H1 (cell line): ENCODE measurements around the gene PCDHA7. TPM values are rescaled to one million over a fixed set of nuclear protein-coding genes. Genes with fewer than 3 reads are reported as not detected.

Source experiments
- CTCF ChIA-PET: fragments of 300-600 bp; sonication (Branson Sonifier 250); formaldehyde crosslinking; loops from one replicate; lab custom pipeline; 2021; ENCODE audit not compliant: partially characterized antibody; lab: Charles Lee
- POLR2A ChIA-PET: fragments of 300-600 bp; sonication (Branson Sonifier 250); formaldehyde crosslinking; loops from one replicate; lab custom pipeline; 2021; ENCODE audit warnings: inconsistent platforms; ENCODE audit not compliant: partially characterized antibody; lab: Charles Lee
- DNase-seq, 2 experiments: peaks; one replicate each; pipeline versions ENCODE4 v3.0.0 to v3.0.0-alpha.2; 2010 to 2022; ENCODE audit warnings: low spot score in 2 of 2, low read depth in 1 of 2, mixed read lengths in 1 of 2
- FAIRE-seq: peaks from 2 replicates; lab custom pipeline; 2011; peaks lifted over from hg19 to GRCh38; lab: Jason Lieb, UNC
- H2AFZ ChIP-seq: 2 replicates; pipeline ENCODE4 v1.8.1; 2012; ENCODE audit warnings: low read length, inconsistent platforms
- H2AK5ac ChIP-seq: 2 replicates; pipeline ENCODE4 v1.6.1; 2013; ENCODE audit warnings: low read depth, low read length
- H2BK120ac ChIP-seq: replicated peaks from 2 replicates; pipeline ENCODE3; 2013; ENCODE audit warnings: low read depth, low read length, inconsistent platforms
- H2BK12ac ChIP-seq: 2 replicates; pipeline ENCODE4 v1.6.1; 2013; ENCODE audit warnings: low read depth, low read length
- H2BK15ac ChIP-seq: 2 replicates; pipeline ENCODE4 v1.6.1; 2013; ENCODE audit warnings: low read length
- H2BK20ac ChIP-seq: 2 replicates; pipeline ENCODE4 v1.6.1; 2013; ENCODE audit warnings: low read length
- H2BK5ac ChIP-seq: 2 replicates; pipeline ENCODE4 v1.6.1; 2013; ENCODE audit warnings: low read depth, low read length
- H3K14ac ChIP-seq: 2 replicates; pipeline ENCODE4 v1.6.1; 2013; ENCODE audit warnings: inconsistent platforms; ENCODE audit not compliant: insufficient read length
- H3K18ac ChIP-seq: 2 replicates; pipeline ENCODE4 v1.6.1; 2013; ENCODE audit warnings: low read length; ENCODE audit errors: extremely low read depth
- H3K23ac ChIP-seq: 2 replicates; pipeline ENCODE4 v1.6.1; 2013; ENCODE audit warnings: inconsistent platforms; ENCODE audit not compliant: insufficient read length
- H3K23me2 ChIP-seq: 2 replicates; pipeline ENCODE4 v1.6.1; 2013; ENCODE audit warnings: low read depth, low read length
- H3K27ac ChIP-seq: 2 replicates; pipeline ENCODE4 v1.6.1; 2011; ENCODE audit warnings: low read depth, low read length, inconsistent platforms
- H3K27me3 ChIP-seq, 4 experiments: replicated peaks in 1 of 4; 1 replicate in 1 of 4; 2 replicates in 3 of 4; pipeline versions ENCODE4 v1.6.1 to v1.8.1; 2011 to 2013; ENCODE audit warnings: low read length in 3 of 4, mild to moderate bottlenecking in 3 of 4, inconsistent platforms in 2 of 4, mixed read lengths in 2 of 4, moderate library complexity in 1 of 4; ENCODE audit not compliant: control insufficient read depth in 3 of 4, insufficient read depth in 3 of 4; ENCODE audit errors: extremely low read depth in 1 of 4
- H3K36me3 ChIP-seq, 4 experiments: 2 replicates each; pipeline versions ENCODE4 v1.6.1 to v1.8.1; 2011 to 2013; ENCODE audit warnings: mild to moderate bottlenecking in 4 of 4, low read length in 3 of 4, moderate library complexity in 2 of 4, control low read depth in 1 of 4, inconsistent platforms in 1 of 4; ENCODE audit not compliant: insufficient read depth in 4 of 4, control insufficient read depth in 2 of 4
- H3K4ac ChIP-seq: replicated peaks from 2 replicates; pipeline ENCODE3; 2013; ENCODE audit warnings: low read length, low read depth, mixed read lengths, inconsistent platforms; ENCODE audit not compliant: insufficient read length
- H3K4me1 ChIP-seq, 4 experiments: replicated peaks in 1 of 4; 1 replicate in 1 of 4; 2 replicates in 3 of 4; pipeline versions ENCODE4 v1.6.1 to v1.8.1; 2011 to 2013; ENCODE audit warnings: low read length in 3 of 4, inconsistent platforms in 2 of 4, mixed read lengths in 1 of 4; ENCODE audit not compliant: insufficient read depth in 4 of 4, control insufficient read depth in 3 of 4
- H3K4me2 ChIP-seq, 2 experiments: 2 replicates each; pipeline versions ENCODE4 v1.6.1 to v1.8.1; 2011 to 2013; ENCODE audit warnings: low read depth in 2 of 2, low read length in 2 of 2, control low read depth in 1 of 2, inconsistent platforms in 1 of 2, mild to moderate bottlenecking in 1 of 2; ENCODE audit not compliant: insufficient read depth in 1 of 2
- H3K4me3 ChIP-seq, 4 experiments: fragments of 200-600, 300-600 bp in 1 of 4; sonication (generic), shearing (Covaris generic), sonication (Bioruptor Twin) in 1 of 4; 2 replicates each; pipeline versions ENCODE4 v1.5.1 to v1.8.1; 2011 to 2016; ENCODE audit warnings: low read length in 4 of 4, low read depth in 3 of 4, control low read depth in 2 of 4, inconsistent platforms in 2 of 4, mild to moderate bottlenecking in 2 of 4, mixed read lengths in 1 of 4, moderate library complexity in 1 of 4; ENCODE audit not compliant: insufficient read depth in 2 of 4; ENCODE audit errors: extremely low read depth in 1 of 4
- H3K56ac ChIP-seq: replicated peaks from 2 replicates; pipeline ENCODE3; 2013; ENCODE audit warnings: low read depth, mild to moderate bottlenecking, mixed read lengths, low read length, inconsistent platforms; ENCODE audit not compliant: insufficient read length
- H3K79me1 ChIP-seq: 2 replicates; pipeline ENCODE4 v1.6.1; 2013; ENCODE audit warnings: low read depth, low read length, control low read depth
- H3K79me2 ChIP-seq, 2 experiments: 2 replicates each; pipeline versions ENCODE4 v1.6.1 to v1.8.1; 2012 to 2013; ENCODE audit warnings: low read length in 2 of 2, mild to moderate bottlenecking in 2 of 2, inconsistent platforms in 1 of 2; ENCODE audit not compliant: insufficient read depth in 2 of 2, control insufficient read depth in 1 of 2
- H3K9ac ChIP-seq, 4 experiments: replicated peaks in 1 of 4; 1 replicate in 1 of 4; 2 replicates in 3 of 4; pipeline versions ENCODE4 v1.6.1 to v1.8.1; 2011 to 2013; ENCODE audit warnings: low read depth in 3 of 4, low read length in 3 of 4, control low read depth in 2 of 4, mild to moderate bottlenecking in 2 of 4, moderate library complexity in 2 of 4, inconsistent platforms in 1 of 4; ENCODE audit errors: extremely low read depth in 1 of 4
- H3K9me3 ChIP-seq, 2 experiments: 2 replicates each; pipeline versions ENCODE4 v1.6.1 to v1.8.1; 2012 to 2013; ENCODE audit warnings: mild to moderate bottlenecking in 2 of 2, moderate library complexity in 2 of 2, control low read depth in 1 of 2, inconsistent platforms in 1 of 2, low read depth in 1 of 2, low read length in 1 of 2, mixed read lengths in 1 of 2; ENCODE audit not compliant: insufficient read depth in 2 of 2
- H4K20me1 ChIP-seq, 2 experiments: replicated peaks in 1 of 2; 2 replicates each; pipeline versions ENCODE3 to v1.8.1; 2011 to 2013; ENCODE audit warnings: inconsistent platforms in 2 of 2, low read length in 2 of 2, mild to moderate bottlenecking in 1 of 2; ENCODE audit not compliant: insufficient read depth in 2 of 2, control insufficient read depth in 1 of 2
- H4K5ac ChIP-seq: 2 replicates; pipeline ENCODE4 v1.6.1; 2013; ENCODE audit warnings: low read length, low read depth, mixed read lengths, inconsistent platforms; ENCODE audit not compliant: insufficient read length
- H4K8ac ChIP-seq: 2 replicates; pipeline ENCODE4 v1.8.0; 2013; ENCODE audit warnings: mild to moderate bottlenecking, moderate library complexity, low read length, inconsistent platforms; ENCODE audit not compliant: insufficient read depth; ENCODE audit errors: extremely low read depth
- H4K91ac ChIP-seq: replicated peaks from 2 replicates; pipeline ENCODE3; 2013; ENCODE audit warnings: low read length, mixed read lengths, inconsistent platforms; ENCODE audit not compliant: insufficient read length
- BACH1 ChIP-seq: IDR thresholded peaks from 2 replicates; pipeline ENCODE4 v1.6.1; 2012; ENCODE audit warnings: low read length, improper control_type of control experiment
- CREB1 ChIP-seq: IDR thresholded peaks from 2 replicates; pipeline ENCODE4 v1.6.1; 2012; ENCODE audit warnings: inconsistent platforms
- FOSL1 ChIP-seq: IDR thresholded peaks from 2 replicates; pipeline ENCODE4 v1.6.1; 2011; ENCODE audit warnings: mild to moderate bottlenecking, low read depth, low read length, moderate library complexity; ENCODE audit not compliant: insufficient read depth
- RAD21 ChIP-seq, 2 experiments: IDR thresholded peaks in 1 of 2; conservative IDR thresholded peaks in 1 of 2; 2 replicates each; pipeline ENCODE4 v1.6.1; 2011; ENCODE audit warnings: low read depth in 2 of 2, low read length in 2 of 2, improper control_type of control experiment in 1 of 2, inconsistent platforms in 1 of 2, mild to moderate bottlenecking in 1 of 2, moderate library complexity in 1 of 2
- SP1 ChIP-seq: IDR thresholded peaks from 2 replicates; pipeline ENCODE4 v1.6.1; 2011; ENCODE audit warnings: low read depth, low read length
- TAF1 ChIP-seq: IDR thresholded peaks from 2 replicates; pipeline ENCODE4 v1.6.1; 2011; ENCODE audit warnings: mild to moderate bottlenecking, low read depth, low read length
- TEAD4 ChIP-seq: IDR thresholded peaks from 2 replicates; pipeline ENCODE4 v1.6.1; 2012; ENCODE audit warnings: low read depth, low read length, inconsistent platforms, mixed read lengths
- WGBS, 2 experiments: shearing (Covaris generic) in 1 of 2; methylation state at CpG; one replicate each; pipeline versions ENCODE4 v1.1.6 to v1.1.7; 2013 to 2015; ENCODE audit warnings: low lambda C conversion rate in 2 of 2, mixed read lengths in 2 of 2, inconsistent platforms in 1 of 2, low coverage in 1 of 2, missing lambda C conversion rate in 1 of 2; ENCODE audit not compliant: insufficient replicate concordance in 2 of 2, insufficient coverage in 1 of 2, insufficient read length in 1 of 2; ENCODE audit errors: extremely low coverage in 1 of 2, missing lambda C conversion rate in 1 of 2; 5-methylcytosine and 5-hydroxymethylcytosine counted together
- polyA plus RNA-seq, 7 experiments: library from polyadenylated mRNA; depleted of rRNA in 3 of 7; stranded (reverse) in 5 of 7; unstranded in 2 of 7; fragments of >200 nt in 5 of 7; fragments of 200-250 nt in 2 of 7; gene quantifications; 1 replicate in 5 of 7; 2 replicates in 1 of 7; 4 replicates in 1 of 7; pipeline versions ENCODE4 v1.2.1 to v1.2.3, GENCODE V29; 2011 to 2013; ENCODE audit warnings: missing spikeins in 2 of 7, mixed read lengths in 2 of 7
- total RNA-seq: library from RNA; stranded (reverse); fragmentation: NEBNext Ultra II Directional; extraction: Animal tissue kit (Norgen Biotek cat#: 25700); gene quantifications from 2 replicates; pipeline ENCODE4 v1.2.1, GENCODE V29; 2021
- TF ChIP-seq, protein P1 (sequence below), 3 experiments: IDR thresholded peaks; 1 replicate in 2 of 3; 2 replicates in 1 of 3; pipeline versions ENCODE4 v1.5.1 to v1.6.1; 2011; ENCODE audit warnings: low read length in 3 of 3, mild to moderate bottlenecking in 3 of 3, inconsistent platforms in 2 of 3, low read depth in 1 of 3, moderate library complexity in 1 of 3; ENCODE audit not compliant: insufficient read depth in 1 of 3; ENCODE audit errors: control extremely low read depth in 1 of 3

The PCDHA7 gene
- total and polyA plus RNA-seq, 2 of the 8 experiments (the other 6 are each of a cell fraction or from before 2014, with no cell fraction given) = 0.86 to 1.6 TPM

DNA sequence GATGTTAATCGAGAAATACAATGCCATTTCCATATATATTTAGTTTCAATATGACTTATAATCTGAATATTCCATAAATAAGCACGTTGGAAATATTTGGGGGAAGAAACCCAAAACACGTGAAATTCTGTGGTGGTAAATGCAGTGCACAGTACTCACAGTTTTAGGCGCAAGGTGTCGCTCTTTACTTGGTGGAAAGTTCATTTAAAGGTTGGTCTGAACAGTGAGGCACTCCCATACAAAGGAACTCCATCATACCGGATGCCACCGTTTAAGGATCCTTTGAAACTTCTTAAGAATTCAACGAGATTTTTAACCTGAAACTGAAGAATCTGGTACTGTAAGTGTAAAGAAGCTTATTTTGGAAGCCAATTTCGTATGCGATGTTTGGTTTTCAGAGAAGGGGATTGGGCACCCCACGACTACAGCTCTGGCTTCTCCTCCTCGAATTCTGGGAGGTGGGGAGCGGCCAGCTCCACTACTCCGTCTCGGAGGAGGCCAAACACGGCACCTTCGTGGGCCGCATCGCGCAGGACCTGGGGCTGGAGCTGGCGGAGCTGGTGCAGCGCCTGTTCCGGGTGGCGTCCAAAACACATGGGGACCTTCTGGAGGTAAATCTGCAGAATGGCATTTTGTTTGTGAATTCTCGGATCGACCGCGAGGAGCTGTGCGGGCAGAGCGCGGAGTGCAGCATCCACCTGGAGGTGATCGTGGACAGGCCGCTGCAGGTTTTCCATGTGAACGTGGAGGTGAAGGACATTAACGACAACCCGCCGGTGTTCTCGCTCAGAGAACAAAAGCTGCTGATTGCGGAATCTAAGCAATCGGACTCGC lies 34.9 kb downstream of the PCDHA7 start, which contains the start of gene PCDHA11:
TSS of gene PCDHA11 (plus strand) at position 237 of the 834 bp plus-strand sequence. CDS start at position 384, 147 bp downstream.
- Histone ChIP-seq H2BK20ac (no peak within 1 kb of the TSS), H3K27me3 (no peaks in the 10 kb centered on the region), H3K27ac (peak within 1 kb of the TSS; percentile 37; the same call in 1 of the 2 replicates), H3K4me1 (no peaks in the 10 kb centered on the region), H4K91ac (no peak within 1 kb of the TSS), H3K4me2 (peak within 1 kb of the TSS; percentile 37 to 47), H2BK12ac (no peak within 1 kb of the TSS), H3K79me1 (no peaks in the 10 kb centered on the region), H3K4ac (no peak within 1 kb of the TSS), H4K20me1 (no peaks in the 10 kb centered on the region), H3K9me3 (peaks cover 0 to 13% of the 10 kb centered on the region in 2 experiments; a peak in 1 of 4 replicates), H2AFZ (peak within 1 kb of the TSS; percentile 11; the same call in 1 of the 2 replicates), H4K8ac (peak within 1 kb of the TSS; percentile 58; the same call in 1 of the 2 replicates), H3K23me2 (no peaks in the 10 kb centered on the region), H4K5ac (peak within 1 kb of the TSS; percentile 7), H2BK15ac (no peak within 1 kb of the TSS), H3K18ac (no peak within 1 kb of the TSS; the same call in 1 of the 2 replicates), H3K14ac (no peak within 1 kb of the TSS), H3K56ac (no peak within 1 kb of the TSS), H3K79me2 (peaks cover 0 to 19% of the 10 kb centered on the region in 2 experiments; a peak in 2 of 4 replicates), H2AK5ac (no peak within 1 kb of the TSS), H3K36me3 (peaks cover 0 to 15% (median 0%) of the 10 kb centered on the region in 4 experiments; a peak in 3 of 8 replicates), H3K23ac (no peak within 1 kb of the TSS), H2BK120ac (no peak within 1 kb of the TSS), H3K9ac (peak within 1 kb of the TSS; percentile 31 to 57 (median 47); a peak in 6 of 7 replicates), H3K4me3 (peak within 1 kb of the TSS; percentile 54 to 66 (median 58)), H2BK5ac (no peak within 1 kb of the TSS)
- 41% methylated on average over 37 of the region's 41 CpGs; no CpG with 5 or more reads in 1 of the 2 experiments for WGBS, 2 experiments
- CTCF ChIA-PET = interaction anchor here (0.6 to 9.3 kb wide), 50 partner anchors 9 to 286 kb away, joined by 3 to 141 read pairs (median 5); partner anchors contain the start of genes PCDHA1, PCDHA10, PCDHA13 and PCDHA4
- FAIRE-seq (peak; percentile 63), DNase-seq (no peak)
- POLR2A ChIA-PET = interaction anchor here (0.6 to 2.4 kb wide), 13 partner anchors 8 to 226 kb away, joined by 3 to 14 read pairs (median 6); partner anchors contain the start of genes PCDHA10, PCDHA6, PCDHB1 and PCDHB2
- TF ChIP-seq TEAD4 (peak; percentile 56; the same call in 1 of the 2 replicates), SP1 (0 out of 2 replicates have a peak, but pooled peaks have one; percentile 19), RAD21 (IDR thresholded peaks at IDR 0.05 in 1 of 2, conservative IDR thresholded peaks at IDR 0.05 in 1 of 2; ENCODE audit: low read depth in 2 of 2, low read length in 2 of 2) (peak; percentile 64 to 72), TAF1 (peak; percentile 52; the same call in 1 of the 2 replicates), FOSL1 (no peak), CREB1 (0 out of 2 replicates have a peak, but pooled peaks have one; percentile 23), BACH1 (0 out of 2 replicates have a peak, but pooled peaks have one; percentile 12)
- TF ChIP-seq, protein P1, sequence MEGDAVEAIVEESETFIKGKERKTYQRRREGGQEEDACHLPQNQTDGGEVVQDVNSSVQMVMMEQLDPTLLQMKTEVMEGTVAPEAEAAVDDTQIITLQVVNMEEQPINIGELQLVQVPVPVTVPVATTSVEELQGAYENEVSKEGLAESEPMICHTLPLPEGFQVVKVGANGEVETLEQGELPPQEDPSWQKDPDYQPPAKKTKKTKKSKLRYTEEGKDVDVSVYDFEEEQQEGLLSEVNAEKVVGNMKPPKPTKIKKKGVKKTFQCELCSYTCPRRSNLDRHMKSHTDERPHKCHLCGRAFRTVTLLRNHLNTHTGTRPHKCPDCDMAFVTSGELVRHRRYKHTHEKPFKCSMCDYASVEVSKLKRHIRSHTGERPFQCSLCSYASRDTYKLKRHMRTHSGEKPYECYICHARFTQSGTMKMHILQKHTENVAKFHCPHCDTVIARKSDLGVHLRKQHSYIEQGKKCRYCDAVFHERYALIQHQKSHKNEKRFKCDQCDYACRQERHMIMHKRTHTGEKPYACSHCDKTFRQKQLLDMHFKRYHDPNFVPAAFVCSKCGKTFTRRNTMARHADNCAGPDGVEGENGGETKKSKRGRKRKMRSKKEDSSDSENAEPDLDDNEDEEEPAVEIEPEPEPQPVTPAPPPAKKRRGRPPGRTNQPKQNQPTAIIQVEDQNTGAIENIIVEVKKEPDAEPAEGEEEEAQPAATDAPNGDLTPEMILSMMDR (IDR thresholded peaks at IDR 0.05; ENCODE audit: control extremely low read depth in 1 of 3, insufficient read depth in 1 of 3, low read depth in 1 of 3, low read length in 3 of 3) = peak; percentile 32 to 68 (median 56)
